ENCODE measurements around the gene PDE7B. TPM values are rescaled to one million over a fixed set of nuclear protein-coding genes. Genes with fewer than 3 reads are reported as not detected.

The PDE7B gene
- total RNA-seq = under 0.01 and 0.11 TPM in 2 replicates

GRCh38 chr6:135851442-135852271 is at the start of gene PDE7B:
Gene PDE7B (plus strand): TSS chr6:135851701.

